ENCODE results near the gene LAMC3.
A peak's percentile ranks its signal among the peaks of the same experiment; 100 is the strongest.
"Not testable (repeated sequence)": the region's sequence is repeated elsewhere in the genome, so short reads cannot be mapped to it uniquely, and the experiment has no call there.

The LAMC3 gene

GRCh38 chr9:130991778-130992681 lies 16.9 kb upstream of the LAMC3 start:
- no peak for DNase-seq

DNA sequence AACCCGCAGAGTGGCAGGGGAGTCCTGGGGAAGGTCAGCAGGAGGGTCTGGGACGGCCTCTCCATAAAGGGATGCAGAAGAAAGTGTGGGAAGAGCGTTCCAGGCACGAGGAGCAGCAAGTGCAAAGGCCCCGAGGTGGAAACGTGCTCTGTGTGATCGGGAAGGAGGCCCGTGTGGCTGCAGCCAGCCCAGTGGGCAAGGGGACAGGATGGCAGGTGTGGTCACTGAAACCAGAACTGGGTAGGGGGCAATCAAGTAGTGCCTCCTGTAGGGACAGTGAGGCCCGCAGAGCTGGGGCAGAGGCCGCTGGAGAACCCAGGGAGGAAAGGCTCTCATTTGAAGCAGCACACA lies 16.3 kb upstream of the LAMC3 start:
- DNase-seq = no peak

DNA sequence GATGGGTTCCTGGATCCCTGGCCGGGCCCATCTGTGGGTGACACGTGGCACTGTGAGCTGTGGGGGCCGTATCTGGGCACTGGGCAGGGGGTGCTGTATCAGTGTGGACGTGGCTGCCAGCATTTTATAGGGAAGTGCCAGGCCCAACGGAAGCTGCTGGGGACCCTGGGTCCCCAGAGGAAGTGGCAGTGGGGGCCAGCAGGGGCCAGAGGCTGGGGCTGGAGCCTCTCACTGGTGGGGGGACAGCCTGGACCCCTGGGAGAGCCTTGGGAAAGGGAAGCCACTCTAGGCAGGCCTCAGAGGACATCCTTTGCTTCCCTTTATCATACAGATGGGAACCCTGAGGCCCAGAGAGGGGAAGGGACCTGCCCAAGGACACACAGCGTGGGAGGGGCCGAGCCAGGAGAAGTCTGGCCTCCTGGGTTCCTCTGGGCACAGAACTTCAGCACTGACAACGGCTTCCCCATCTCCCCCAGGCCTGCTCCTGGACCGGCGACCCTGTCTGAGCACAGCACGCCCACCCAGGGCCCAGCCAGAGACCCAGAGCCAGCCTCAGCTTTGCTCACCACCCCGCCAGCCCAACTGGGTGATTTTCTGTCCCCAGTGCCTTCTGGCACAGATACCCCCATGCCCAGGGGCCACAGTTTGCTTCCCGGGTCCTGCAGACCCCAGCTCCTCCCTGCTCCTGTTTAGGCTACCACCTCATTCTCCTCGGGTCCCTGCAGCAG lies 15.5 kb upstream of the LAMC3 start:
- no peak for DNase-seq

- DNase-seq = no peak
These were observed 14.6 kb upstream of the LAMC3 start for GRCh38 chr9:130994135-130995085.

DNA sequence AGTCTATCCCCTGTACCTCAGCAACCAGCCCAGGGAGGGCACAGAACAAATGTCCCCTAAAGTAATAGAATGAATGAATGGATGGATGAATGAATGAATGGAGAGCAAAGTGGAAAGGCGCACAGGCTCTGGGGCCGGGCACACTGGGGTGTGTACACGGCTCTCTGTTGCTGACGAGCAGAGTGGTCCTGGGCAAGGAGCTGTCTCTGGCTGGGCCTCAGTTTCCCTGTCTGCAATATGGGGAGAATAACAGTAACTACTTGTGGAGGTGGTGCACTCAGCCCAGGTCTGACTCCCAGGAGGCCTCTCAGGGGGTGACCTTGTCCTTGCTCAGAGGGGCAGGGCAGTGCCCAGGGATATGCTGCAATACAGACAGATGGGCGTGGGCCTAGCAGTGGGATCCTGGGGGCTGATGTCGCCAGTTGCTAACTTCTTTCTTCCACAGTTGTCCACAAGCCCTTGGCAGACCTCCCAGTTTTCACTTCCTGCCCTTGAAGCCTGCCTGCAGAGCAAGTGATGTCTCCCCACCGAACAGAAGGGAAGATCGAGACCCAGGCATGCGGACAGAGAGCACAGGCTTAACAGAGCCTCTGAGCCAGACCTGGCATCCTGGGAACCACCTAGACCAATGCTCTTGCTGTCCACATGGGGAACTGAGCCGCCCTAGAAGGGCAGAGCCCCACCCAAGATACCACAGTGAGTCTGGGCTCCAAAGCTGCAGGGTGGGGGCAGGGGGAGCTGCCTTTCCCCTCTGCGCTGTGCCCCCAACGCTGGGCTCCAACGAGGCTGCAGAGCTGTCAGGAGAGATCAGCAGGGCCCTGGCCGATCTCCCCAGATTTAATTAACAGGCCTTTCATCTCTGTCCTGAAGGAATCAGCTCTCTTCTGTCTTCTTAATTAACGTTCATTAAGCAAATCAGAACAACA lies 13.6 kb upstream of the LAMC3 start:
- peak in 8 of 56 donors; percentile 5 to 55 (median 14) for DNase-seq

DNA sequence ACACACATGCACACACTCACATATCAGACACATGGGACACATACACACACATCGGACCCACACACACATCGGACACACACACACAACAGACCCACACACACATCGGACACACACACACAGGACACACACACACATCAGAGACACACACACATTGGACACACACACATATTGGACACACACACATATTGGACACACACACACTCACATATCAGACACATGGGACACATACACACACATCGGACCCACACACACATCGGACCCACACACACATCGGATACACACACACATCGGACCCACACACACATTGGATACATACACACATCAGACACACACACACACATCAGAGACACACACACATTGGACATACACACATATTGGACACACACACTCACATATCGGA lies 12.8 kb upstream of the LAMC3 start:
- no peak for DNase-seq

DNA sequence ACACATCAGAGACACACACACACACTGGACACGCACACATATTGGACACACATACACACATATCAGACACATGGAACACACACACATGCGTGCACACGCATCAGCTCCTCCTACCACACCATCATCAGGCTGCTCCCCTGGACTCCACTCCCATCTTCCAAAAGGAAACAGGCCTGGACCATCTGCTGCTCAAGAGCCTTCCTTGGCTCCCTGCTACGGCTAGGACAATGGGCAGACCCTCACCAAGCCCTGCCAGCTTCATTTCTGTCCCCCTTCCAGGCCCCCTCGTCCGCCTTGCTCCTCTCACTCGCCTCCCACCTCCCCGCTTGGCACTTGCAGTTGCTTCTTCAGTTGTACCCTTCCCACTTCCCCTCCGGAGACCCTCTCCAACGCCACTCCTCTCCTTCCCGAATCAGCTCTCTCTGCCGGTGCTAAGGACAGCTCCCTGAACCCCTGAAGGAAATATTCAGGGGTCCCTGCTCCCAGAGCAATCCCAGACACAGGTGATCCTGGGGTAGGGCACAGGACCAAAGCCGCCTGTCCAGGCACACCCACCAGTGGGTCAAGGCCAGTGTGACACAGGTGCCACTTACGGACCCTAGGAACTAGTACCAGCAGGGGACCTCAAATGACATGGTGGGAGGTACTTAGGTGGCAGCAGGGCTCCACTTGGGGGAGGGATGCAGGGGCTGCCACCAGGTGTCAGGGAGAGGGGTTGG lies 12.1 kb upstream of the LAMC3 start:
- no peak for DNase-seq

DNA sequence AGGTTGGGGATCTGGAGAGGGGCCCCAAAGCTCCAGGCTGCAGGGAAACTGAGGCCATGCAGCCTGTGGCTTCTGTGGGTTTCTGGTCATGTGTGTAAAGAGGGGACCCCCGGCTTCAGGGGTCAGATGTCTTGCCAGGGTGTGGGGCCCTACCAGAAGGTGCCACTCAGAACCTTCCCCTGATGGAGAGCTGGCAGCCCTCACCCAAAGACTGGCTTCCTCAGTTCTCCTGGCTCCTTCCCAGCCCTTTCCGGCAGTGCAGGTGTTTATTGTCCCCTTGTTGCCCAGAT lies 11.6 kb upstream of the LAMC3 start:
- no peak for DNase-seq

DNA sequence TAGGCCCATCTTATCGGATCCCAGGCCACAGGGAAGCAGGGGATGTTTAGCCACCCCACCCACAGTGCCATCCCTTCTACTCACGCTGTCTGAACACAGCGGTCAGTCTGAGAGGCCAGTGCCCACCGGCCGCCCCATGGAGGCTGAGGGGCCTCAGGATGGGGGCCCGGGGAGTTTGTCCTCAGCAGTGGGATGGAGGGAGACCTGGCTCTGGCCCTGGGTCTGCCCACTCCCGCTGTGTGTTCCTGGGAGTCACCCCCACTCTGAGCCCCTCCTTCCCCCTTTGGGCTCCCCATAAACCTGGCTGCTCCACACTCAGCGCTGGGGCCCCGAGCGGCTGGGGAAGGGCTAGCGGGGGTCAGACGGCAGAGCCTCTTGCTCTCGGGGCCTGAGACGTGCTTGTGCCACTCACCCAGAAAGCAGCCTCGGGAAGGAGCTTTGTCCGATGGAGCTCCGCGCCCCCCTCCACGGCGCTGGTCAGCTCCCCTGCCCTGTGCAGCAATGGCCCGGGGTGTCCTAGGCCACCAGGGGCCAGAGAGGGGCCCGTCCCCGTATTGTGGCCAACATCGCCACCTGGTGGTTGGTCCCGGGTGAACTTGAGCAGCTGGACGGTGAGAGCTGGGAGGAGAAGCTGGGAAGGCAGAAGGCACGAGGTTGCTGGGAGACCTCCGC lies 10.9 kb upstream of the LAMC3 start:
- DNase-seq = peak in 49 of 56 donors; percentile 9 to 86 (median 40)

DNA sequence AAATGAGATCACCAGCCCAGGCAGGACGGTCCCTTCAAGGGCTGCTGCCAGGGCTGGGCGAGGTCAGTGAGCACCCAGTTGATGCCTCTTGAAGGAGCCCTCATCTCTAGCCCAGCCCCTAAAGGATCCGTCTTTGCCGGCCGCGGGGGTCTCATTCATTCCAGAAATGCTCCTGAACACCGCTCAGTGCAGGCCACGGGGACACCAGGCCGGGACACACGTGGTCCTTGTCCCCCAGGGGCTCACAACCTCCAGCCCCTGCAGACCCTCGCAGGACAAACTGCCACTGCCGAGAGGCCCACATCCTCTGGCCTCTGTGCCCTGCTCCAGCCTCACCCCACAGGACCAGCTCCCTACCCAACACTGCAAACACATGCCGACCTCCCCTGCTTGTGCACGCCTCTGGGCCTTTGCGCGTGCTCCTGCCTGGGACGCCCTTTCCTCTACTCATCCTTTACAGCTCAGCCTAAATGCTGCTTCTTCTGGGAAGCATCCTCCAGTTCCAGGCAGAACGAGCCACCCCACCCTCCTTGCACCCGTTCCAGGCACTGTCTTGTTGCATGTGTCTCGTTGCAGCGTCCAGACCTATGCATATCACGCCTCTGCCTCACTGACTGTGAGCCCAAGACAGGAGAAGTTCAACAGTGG lies 10.3 kb upstream of the LAMC3 start:
- DNase-seq = no peak

- DNase-seq = no peak
These were observed 9.7 kb upstream of the LAMC3 start for GRCh38 chr9:130999245-130999623.

DNA sequence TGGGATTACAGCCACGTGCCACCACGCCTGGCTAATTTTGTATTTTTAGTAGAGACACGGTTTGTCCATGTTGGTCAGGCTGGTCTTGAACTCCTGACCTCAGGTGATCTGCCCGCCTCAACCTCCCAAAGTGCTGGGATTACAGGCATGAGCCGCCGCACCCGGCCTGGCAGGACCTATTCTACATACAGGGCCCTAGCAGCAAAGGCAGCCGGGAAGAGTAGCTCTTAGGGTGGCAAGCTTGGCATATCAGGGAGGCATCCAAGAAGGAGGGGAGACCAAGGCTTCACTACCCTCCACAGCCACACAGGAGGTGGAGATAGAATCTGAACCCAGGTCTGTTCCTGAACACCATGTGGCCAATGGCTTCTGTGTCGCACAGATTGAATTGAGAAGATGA lies 8.4 kb upstream of the LAMC3 start:
- DNase-seq = not testable (repeated sequence)

GRCh38 chr9:131001021-131001420 lies 8.0 kb upstream of the LAMC3 start:
- DNase-seq = no peak

- no peak for DNase-seq
These were observed 7.0 kb upstream of the LAMC3 start for GRCh38 chr9:131001990-131002389.

DNA sequence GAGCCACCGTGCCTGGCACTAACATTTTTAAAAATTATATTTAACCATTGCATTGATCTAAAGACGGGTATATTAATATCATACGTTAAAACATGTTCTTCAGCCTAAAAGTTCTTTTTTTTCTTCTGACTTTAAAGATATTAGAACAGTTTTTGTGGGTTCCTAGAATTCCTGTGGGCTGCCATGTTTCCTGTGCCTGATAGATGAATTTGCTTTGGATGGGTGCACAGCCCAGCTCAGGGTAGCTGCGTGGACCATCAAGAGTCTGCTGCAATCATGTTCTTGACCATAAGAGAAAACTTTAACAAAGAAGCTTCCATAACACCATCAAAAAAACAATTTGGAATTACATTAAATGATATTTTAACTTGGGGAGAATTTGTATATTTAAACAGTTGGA lies 2.4 kb upstream of the LAMC3 start:
- DNase-seq = no peak

GRCh38 chr9:131008086-131008485 lies 888 bp upstream of the LAMC3 start:
- DNase-seq = no peak

DNA sequence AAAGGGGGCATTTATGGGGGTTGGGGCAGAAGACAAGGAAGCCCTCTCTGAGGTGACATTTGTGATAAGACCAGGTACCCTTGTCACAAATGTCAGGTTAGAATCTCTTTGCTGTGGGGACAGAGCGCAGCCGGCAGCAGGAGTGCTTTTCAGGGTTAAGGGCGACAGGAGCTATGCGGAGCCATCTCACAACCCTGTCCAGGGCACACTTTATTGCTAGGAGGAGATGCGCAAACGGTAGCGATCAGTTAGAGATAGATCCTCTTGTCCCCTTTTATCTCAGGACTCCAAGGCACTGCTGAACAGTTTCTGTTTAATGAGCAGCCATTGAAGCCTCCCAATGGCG lies 438 bp upstream of the LAMC3 start:
- DNase-seq = no peak

- no peak for DNase-seq
These were observed 1.7 kb downstream of the LAMC3 start for GRCh38 chr9:131010482-131011273.

All from amygdala (tissue), 56 donors.